B cell (primary cell): ENCODE measurements around the gene SH2D5.

Source experiments
- CTCF ChIP-seq: fragments of 200-600 bp; IDR thresholded peaks from one replicate; pipeline ENCODE4 v1.8.0; 2022; ENCODE audit warnings: antibody characterized with exemption, mild to moderate bottlenecking
- EZH2 ChIP-seq: IDR thresholded peaks from 2 replicates; pipeline ENCODE4 v1.6.1; 2012; ENCODE audit warnings: borderline replicate concordance, low read depth, mild to moderate bottlenecking, moderate library complexity, low read length; ENCODE audit not compliant: insufficient read depth, poor library complexity, severe bottlenecking

- TF ChIP-seq CTCF: no peak
- no peak for TF ChIP-seq EZH2
Measured at GRCh38 chr1:20727746-20728316, 4.7 kb downstream of the SH2D5 start.
